Endodermal cell (in vitro differentiated cells): Measurements from ENCODE around the gene BUD31. TPM values are rescaled to one million over a fixed set of nuclear protein-coding genes. Genes with fewer than 3 reads are reported as not detected.

Experiments
- DNase-seq: peaks from one replicate; pipeline ENCODE4 v3.0.0-alpha.2; 2017
- H3K27ac ChIP-seq: 2 replicates; pipeline ENCODE4 v1.5.1; 2013; ENCODE audit warnings: mild to moderate bottlenecking, low read depth, low read length, moderate library complexity
- H3K27me3 ChIP-seq: 2 replicates; pipeline ENCODE4 v1.6.1; 2013; ENCODE audit warnings: mild to moderate bottlenecking, low read length, moderate library complexity; ENCODE audit not compliant: insufficient read depth, control insufficient read depth, poor library complexity, severe bottlenecking
- H3K36me3 ChIP-seq: 2 replicates; pipeline ENCODE4 v1.7.0; 2013; ENCODE audit warnings: mild to moderate bottlenecking, low read length, moderate library complexity; ENCODE audit not compliant: control insufficient read depth, insufficient read depth
- H3K4me1 ChIP-seq: one replicate; pipeline ENCODE4 v1.7.0; 2013; ENCODE audit warnings: low read length; ENCODE audit not compliant: control insufficient read depth, insufficient read depth
- H3K4me3 ChIP-seq: 2 replicates; pipeline ENCODE4 v1.5.1; 2013; ENCODE audit warnings: mild to moderate bottlenecking, low read length, moderate library complexity
- H3K9ac ChIP-seq: 2 replicates; pipeline ENCODE4 v1.6.1; 2013; ENCODE audit warnings: mild to moderate bottlenecking, low read length, moderate library complexity; ENCODE audit not compliant: poor library complexity, severe bottlenecking; ENCODE audit errors: extremely low read depth
- H3K9me3 ChIP-seq: 2 replicates; pipeline ENCODE4 v1.6.1; 2013; ENCODE audit warnings: mild to moderate bottlenecking, low read length, moderate library complexity; ENCODE audit not compliant: control insufficient read depth
- H3K27ac Mint-ChIP-seq: 2 replicates; pipeline ENCODE4 v1.8.0; 2020; ENCODE audit warnings: mixed read lengths
- H3K27me3 Mint-ChIP-seq: 2 replicates; pipeline ENCODE4 v1.8.0; 2021; ENCODE audit warnings: mild to moderate bottlenecking, mixed read lengths; ENCODE audit not compliant: insufficient read depth
- H3K36me3 Mint-ChIP-seq: 2 replicates; pipeline ENCODE4 v1.8.0; 2020; ENCODE audit warnings: low read depth, mixed read lengths
- H3K4me1 Mint-ChIP-seq: 2 replicates; pipeline ENCODE4 v1.8.0; 2020; ENCODE audit warnings: mixed read lengths
- H3K4me3 Mint-ChIP-seq: 2 replicates; pipeline ENCODE4 v1.8.0; 2020; ENCODE audit warnings: mild to moderate bottlenecking, moderate library complexity, mixed read lengths
- H3K9me3 Mint-ChIP-seq: 2 replicates; pipeline ENCODE4 v1.8.0; 2020; ENCODE audit warnings: mild to moderate bottlenecking, mixed read lengths
- CTCF ChIP-seq: fragments of 200-600 bp; sonication (generic); conservative IDR thresholded peaks from 2 replicates; pipeline ENCODE4 v1.5.0; 2021; ENCODE audit warnings: antibody characterized with exemption, mild to moderate bottlenecking
- WGBS, 2 experiments: methylation state at CpG; one replicate each; pipeline versions ENCODE4 v1.1.5 to v1.1.7; 2013; ENCODE audit warnings: missing lambda C conversion rate in 2 of 2, mixed read lengths in 1 of 2; ENCODE audit not compliant: insufficient coverage in 1 of 2, insufficient read length in 1 of 2; 5-methylcytosine and 5-hydroxymethylcytosine counted together
- total RNA-seq, 2 donors: library from RNA; stranded (reverse); fragmentation: NEBNext Ultra II Directional in 1 of 2; extraction: Animal tissue kit (Norgen Biotek cat#: 25700) in 1 of 2; gene quantifications; 2 replicates in 1 of 2; 3 replicates in 1 of 2; pipeline ENCODE4 v1.2.1, GENCODE V29; 2021

Gene BUD31
- total RNA-seq, 2 donors from 2014 or later = 102 to 117 TPM

- H3K36me3 Mint-ChIP-seq = peaks cover 86% of the 10 kb centered on the region
- H3K36me3 ChIP-seq = peaks cover 92% of the 10 kb centered on the region
These were observed 47.5 kb downstream of the BUD31 start for GRCh38 chr7:99456288-99456687.

GRCh38 chr7:99457050-99457649 lies 48.4 kb downstream of the BUD31 start:
- Mint-ChIP-seq H3K4me3 (no peak overlapping the region), H3K27me3 (no peaks in the 10 kb centered on the region), H3K36me3 (peaks cover 84% of the 10 kb centered on the region), H3K9me3 (peaks cover 3% of the 10 kb centered on the region), H3K27ac (no peak overlapping the region), H3K4me1 (no peaks in the 10 kb centered on the region)
- Histone ChIP-seq H3K4me1 (no peaks in the 10 kb centered on the region), H3K9ac (no peak overlapping the region), H3K36me3 (peaks cover 85% of the 10 kb centered on the region), H3K27ac (no peak overlapping the region), H3K4me3 (no peak overlapping the region), H3K27me3 (no peaks in the 10 kb centered on the region), H3K9me3 (no peaks in the 10 kb centered on the region)
- no peak for TF ChIP-seq CTCF
- WGBS, 2 experiments = 95 to 96% methylated on average over 6 of the region's 6 CpGs
- DNase-seq = no peak

More at GRCh38 chr7:99456288-99456687, 47.5 kb downstream of the BUD31 start:
- Histone ChIP-seq H3K4me3 (no peak overlapping the region), H3K4me1 (no peaks in the 10 kb centered on the region), H3K9me3 (no peaks in the 10 kb centered on the region), H3K27me3 (no peaks in the 10 kb centered on the region), H3K27ac (peak overlapping the region; percentile 38), H3K9ac (no peak overlapping the region)
- Mint-ChIP-seq H3K27me3 (no peaks in the 10 kb centered on the region), H3K27ac (no peak overlapping the region), H3K4me3 (no peak overlapping the region), H3K9me3 (peaks cover 3% of the 10 kb centered on the region), H3K4me1 (no peaks in the 10 kb centered on the region)
- TF ChIP-seq CTCF = no peak
- WGBS, 2 experiments = 93 to 95% methylated on average over 12 to 13 of the region's 13 CpGs
- no peak for DNase-seq

- H3K9me3 Mint-ChIP-seq = peaks cover 3% of the 10 kb centered on the region
- H3K27ac Mint-ChIP-seq = peak overlapping the region; percentile 48
- Histone ChIP-seq H3K27ac (no peak overlapping the region), H3K27me3 (no peaks in the 10 kb centered on the region), H3K4me1 (no peaks in the 10 kb centered on the region), H3K36me3 (peaks cover 85% of the 10 kb centered on the region), H3K9me3 (no peaks in the 10 kb centered on the region), H3K4me3 (no peak overlapping the region), H3K9ac (no peak overlapping the region)
- no peaks in the 10 kb centered on the region for H3K4me1 Mint-ChIP-seq
- H3K36me3 Mint-ChIP-seq = peaks cover 86% of the 10 kb centered on the region
- no peak overlapping the region for H3K4me3 Mint-ChIP-seq
- H3K27me3 Mint-ChIP-seq = no peaks in the 10 kb centered on the region
- TF ChIP-seq CTCF = no peak
- WGBS, 2 experiments = 93 to 95% methylated on average over 18 to 26 of the region's 26 CpGs
- no peak for DNase-seq
These were observed 49.1 kb downstream of the BUD31 start for GRCh38 chr7:99457650-99458493.
